GM12873 (cell line): ENCODE data around the gene CHMP1B.

Experiments
- TF ChIP-seq, protein P1 (sequence below): IDR thresholded peaks from 2 replicates; pipeline ENCODE4 v1.5.1; 2012; ENCODE audit warnings: low read depth, mild to moderate bottlenecking, moderate library complexity, low read length, control low read depth; ENCODE audit not compliant: insufficient read depth; ENCODE audit errors: missing control alignments

The CHMP1B gene

GRCh38 chr18:11871501-11871900 is 20.3 kb downstream of the CHMP1B start:
- TF ChIP-seq, protein P1, sequence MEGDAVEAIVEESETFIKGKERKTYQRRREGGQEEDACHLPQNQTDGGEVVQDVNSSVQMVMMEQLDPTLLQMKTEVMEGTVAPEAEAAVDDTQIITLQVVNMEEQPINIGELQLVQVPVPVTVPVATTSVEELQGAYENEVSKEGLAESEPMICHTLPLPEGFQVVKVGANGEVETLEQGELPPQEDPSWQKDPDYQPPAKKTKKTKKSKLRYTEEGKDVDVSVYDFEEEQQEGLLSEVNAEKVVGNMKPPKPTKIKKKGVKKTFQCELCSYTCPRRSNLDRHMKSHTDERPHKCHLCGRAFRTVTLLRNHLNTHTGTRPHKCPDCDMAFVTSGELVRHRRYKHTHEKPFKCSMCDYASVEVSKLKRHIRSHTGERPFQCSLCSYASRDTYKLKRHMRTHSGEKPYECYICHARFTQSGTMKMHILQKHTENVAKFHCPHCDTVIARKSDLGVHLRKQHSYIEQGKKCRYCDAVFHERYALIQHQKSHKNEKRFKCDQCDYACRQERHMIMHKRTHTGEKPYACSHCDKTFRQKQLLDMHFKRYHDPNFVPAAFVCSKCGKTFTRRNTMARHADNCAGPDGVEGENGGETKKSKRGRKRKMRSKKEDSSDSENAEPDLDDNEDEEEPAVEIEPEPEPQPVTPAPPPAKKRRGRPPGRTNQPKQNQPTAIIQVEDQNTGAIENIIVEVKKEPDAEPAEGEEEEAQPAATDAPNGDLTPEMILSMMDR: no peak

DNA sequence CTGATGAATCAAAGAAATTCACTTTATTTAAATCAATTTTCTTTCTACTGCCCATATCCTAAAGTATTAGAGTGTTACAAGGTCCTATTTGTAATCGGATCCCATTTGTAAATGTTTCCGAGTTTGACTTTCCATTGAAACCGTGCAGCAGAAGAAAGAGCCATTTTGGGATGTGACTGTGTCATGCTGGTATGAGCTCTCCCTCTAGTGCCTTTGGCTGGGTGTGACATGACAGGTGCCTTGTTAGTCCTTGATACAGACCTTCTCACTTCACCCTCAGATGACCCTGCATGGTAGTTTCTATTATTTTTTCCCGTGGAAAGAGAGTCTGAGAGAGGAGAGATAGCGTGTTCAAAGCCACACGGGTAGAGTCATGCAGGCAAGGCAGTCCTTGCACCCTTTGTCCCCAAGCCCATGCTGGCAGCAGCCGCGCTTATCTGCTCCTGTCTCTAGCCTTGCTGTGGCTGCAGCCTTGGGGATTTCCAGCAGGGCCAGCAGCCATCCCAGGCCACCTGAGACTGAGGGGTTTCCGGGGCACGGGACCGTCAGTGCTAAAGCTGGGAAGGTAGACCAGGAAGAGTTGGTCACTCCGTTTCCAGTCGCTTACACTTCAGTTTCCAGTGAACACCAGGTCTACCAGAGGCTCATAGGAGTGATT is 21.4 kb downstream of the CHMP1B start:
- TF ChIP-seq, protein P1: peak; percentile 32

DNA sequence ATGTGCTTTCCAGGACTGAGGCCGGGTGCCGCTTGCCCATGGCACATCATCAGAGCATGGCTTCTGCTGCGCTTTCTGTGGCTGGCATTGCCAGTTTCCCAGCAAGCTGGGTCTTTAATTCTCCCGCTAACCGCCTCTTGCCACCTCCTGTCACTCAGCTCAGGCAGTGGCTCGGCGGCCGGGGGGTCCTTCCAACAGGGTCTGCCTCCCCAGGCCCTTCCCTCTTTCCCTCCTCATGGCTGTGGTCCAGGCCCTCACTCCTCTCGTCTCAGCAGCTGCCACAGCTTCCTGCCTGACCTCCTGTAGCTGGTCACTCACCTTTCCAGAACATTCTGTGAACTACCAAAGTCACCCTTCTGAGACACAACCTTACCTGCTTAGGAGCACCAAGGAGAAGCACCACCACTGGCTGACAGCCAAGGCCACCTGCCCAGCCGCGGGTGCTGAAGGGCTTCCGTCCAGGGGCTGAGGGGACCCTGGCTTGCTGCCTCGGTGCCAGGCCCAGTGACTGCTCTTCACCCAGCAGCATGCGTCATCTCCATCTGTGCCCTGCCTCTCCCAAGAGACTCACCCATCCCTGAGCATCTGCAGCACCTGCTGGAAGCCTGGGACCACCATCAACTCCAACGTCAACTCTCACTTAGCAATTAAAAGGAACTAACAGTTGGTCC is 22.6 kb downstream of the CHMP1B start:
- TF ChIP-seq, protein P1: no peak

DNA sequence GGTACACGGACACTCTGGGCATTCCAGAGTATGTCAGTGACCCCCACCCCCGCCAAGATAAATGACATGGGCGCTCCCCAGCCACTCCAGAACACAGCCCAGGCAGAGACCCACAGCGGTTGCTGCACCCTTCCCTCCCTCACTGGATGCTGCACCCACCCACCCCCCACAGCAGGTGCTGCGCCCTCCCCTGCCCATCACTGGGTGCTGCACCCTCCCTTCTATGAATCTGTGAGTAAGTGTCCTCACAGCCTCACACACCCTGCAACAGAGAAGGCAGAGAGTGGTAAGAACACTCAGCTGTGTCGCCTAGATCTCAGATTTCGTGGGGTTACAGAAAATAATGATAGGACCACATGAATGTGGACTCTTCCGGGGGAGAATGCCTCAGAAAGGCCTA is 23.5 kb downstream of the CHMP1B start:
- TF ChIP-seq, protein P1: no peak

DNA sequence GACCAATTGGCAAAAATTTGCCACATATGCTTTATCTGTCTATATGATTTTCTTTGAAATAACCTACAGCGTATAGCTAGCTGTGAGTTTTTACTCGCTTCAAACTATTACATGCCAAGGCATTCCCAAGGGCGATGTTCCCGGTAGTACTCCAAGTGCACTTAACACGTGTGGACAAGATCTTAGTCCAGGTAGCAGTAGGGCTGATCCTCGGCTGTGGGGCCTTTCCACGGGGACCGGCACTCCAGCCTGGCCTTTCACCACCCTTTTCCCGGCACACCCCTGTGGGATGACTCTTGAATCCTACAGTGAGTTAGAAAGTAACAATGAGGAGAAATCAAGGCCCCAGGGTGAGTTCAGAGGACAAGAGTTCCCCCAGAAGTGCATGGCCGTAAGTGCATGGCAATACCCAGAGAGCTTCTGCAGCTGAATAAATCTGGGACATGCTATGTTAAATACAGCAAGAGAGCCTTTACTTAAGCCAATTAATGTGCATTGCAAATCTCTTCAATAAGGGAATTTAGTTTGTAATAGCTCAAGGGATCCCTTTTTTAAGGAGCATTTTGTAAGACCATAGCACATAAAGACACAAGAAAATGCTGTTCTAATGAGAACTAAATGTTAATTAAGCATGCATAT is 26.4 kb downstream of the CHMP1B start:
- TF ChIP-seq, protein P1: no peak

DNA sequence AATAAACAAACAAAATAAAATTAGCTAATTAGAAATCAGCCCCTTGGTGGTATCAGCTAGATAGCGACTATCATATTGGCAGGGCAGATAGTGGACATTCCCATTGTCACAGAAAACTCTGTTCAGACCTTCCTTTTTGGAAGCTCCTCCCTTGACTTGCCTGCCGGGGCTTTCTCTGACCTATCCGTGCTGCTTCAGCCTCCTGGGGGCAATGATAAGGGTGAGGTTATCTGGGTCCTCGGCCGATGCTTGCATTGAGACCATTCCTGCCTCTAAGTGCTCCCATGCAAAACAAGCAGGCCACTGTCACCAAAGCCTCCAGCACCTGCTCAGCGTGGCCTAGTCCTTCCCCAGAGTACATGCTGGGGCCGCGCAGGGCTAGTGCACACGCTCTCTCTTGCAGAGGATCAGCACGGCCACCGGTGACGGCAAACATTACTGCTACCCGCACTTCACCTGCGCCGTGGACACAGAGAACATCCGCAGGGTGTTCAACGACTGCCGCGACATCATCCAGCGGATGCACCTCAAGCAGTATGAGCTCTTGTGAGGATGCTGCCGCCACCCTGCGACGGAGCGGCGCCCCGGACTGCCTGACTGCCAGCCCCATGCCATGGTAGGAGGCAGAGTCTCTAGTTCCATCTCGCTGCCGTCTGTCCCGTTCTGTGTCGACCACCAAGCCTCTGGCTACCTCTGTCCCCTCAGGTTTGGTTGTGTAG is 29.5 kb downstream of the CHMP1B start:
- TF ChIP-seq, protein P1: no peak

GRCh38 chr18:11882636-11883035 is 31.4 kb downstream of the CHMP1B start:
- TF ChIP-seq, protein P1: no peak
